ENCODE measurements around the gene LDLRAD4. TPM values are rescaled to one million over a fixed set of nuclear protein-coding genes. Genes with fewer than 3 reads are reported as not detected.

LDLRAD4 gene
- total and polyA plus RNA-seq, 2 experiments from 2014 or later, result 0.73 to 1.9 TPM

DNA sequence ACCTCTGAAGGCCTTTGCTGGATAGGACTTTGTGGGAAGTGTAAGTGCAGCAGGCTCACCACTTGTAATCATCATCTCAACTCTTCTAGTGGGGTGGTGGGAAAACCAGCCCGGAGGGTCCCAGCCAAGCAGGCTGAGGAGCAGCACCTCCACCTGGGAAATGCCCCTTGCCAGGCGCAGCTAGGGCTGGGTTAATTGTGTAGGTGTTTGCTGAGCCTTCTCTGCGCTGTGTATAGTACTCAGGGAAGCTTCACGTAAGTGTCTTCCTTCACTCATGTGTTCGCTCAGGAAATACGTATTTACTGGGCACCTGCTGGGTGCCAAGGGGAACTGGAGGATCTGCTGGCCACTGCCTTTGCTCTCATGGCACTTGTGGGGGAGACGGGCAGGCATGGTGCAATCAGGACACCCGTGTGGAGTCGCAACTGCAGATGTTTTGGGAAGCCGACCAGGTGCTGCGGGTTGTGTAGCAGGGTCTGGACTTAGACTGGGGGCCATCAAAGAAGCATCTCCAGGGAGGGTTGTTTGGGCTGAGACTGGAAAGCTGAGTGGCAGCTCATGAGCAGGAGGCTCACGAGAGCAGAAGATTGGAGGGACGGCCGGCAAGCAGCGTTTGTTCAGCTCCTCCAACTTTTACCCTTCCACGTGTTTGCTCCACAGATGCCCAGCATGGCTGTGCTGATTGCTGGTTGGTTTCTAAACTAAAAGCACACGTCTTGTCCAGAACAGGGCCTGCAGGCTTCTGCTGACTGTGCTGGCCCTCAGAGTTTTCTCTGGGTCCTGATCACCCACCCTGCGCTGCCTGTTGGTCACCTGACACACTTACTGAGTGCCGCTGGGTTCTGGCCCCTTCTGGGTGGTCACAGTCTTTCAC lies 164.6 kb downstream of the LDLRAD4 start:
- no peak overlapping the region for H3K4me3 Mint-ChIP-seq
- H3K4me2 ChIP-seq, result no peak overlapping the region
- no peaks in the 10 kb centered on the region for H3K4me1 ChIP-seq (ENCODE audit: insufficient read depth)
- H3K9me2 ChIP-seq (ENCODE audit: insufficient read depth), result no peaks in the 10 kb centered on the region
- H3K27me3 ChIP-seq (ENCODE audit: insufficient read depth), result no peaks in the 10 kb centered on the region
- no peak for DNase-seq (ENCODE audit: low spot score)
- no peak overlapping the region for H3K4me3 ChIP-seq
- H3K36me3 Mint-ChIP-seq (ENCODE audit: low read depth), result no peaks in the 10 kb centered on the region
- no peaks in the 10 kb centered on the region for H3K36me3 ChIP-seq (ENCODE audit: insufficient read depth)
- H3K27ac Mint-ChIP-seq, result peak overlapping the region; percentile 43; the same call in 1 of the 2 replicates
- no peaks in the 10 kb centered on the region for H3K79me2 ChIP-seq (replicated peaks; ENCODE audit: insufficient read depth)
- no peaks in the 10 kb centered on the region for H3F3A ChIP-seq (replicated peaks; ENCODE audit: low read depth)
- no peak overlapping the region for H2AFZ ChIP-seq
- H3K9me3 Mint-ChIP-seq, result no peaks in the 10 kb centered on the region
- no peak overlapping the region for H3K27ac ChIP-seq (ENCODE audit: low read depth)
- H4K20me1 ChIP-seq (replicated peaks; ENCODE audit: insufficient read depth), result no peaks in the 10 kb centered on the region
- H3K27me3 Mint-ChIP-seq (ENCODE audit: insufficient read depth, low read depth, poor library complexity), result peaks cover 5% of the 10 kb centered on the region
- H3K4me1 Mint-ChIP-seq, result peaks cover 3% of the 10 kb centered on the region; the same call in 1 of the 3 replicates
- TF ChIP-seq, protein P1, sequence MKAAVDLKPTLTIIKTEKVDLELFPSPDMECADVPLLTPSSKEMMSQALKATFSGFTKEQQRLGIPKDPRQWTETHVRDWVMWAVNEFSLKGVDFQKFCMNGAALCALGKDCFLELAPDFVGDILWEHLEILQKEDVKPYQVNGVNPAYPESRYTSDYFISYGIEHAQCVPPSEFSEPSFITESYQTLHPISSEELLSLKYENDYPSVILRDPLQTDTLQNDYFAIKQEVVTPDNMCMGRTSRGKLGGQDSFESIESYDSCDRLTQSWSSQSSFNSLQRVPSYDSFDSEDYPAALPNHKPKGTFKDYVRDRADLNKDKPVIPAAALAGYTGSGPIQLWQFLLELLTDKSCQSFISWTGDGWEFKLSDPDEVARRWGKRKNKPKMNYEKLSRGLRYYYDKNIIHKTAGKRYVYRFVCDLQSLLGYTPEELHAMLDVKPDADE (IDR thresholded peaks at IDR 0.05), result no peak
- ATAC-seq, result no peak

DNA sequence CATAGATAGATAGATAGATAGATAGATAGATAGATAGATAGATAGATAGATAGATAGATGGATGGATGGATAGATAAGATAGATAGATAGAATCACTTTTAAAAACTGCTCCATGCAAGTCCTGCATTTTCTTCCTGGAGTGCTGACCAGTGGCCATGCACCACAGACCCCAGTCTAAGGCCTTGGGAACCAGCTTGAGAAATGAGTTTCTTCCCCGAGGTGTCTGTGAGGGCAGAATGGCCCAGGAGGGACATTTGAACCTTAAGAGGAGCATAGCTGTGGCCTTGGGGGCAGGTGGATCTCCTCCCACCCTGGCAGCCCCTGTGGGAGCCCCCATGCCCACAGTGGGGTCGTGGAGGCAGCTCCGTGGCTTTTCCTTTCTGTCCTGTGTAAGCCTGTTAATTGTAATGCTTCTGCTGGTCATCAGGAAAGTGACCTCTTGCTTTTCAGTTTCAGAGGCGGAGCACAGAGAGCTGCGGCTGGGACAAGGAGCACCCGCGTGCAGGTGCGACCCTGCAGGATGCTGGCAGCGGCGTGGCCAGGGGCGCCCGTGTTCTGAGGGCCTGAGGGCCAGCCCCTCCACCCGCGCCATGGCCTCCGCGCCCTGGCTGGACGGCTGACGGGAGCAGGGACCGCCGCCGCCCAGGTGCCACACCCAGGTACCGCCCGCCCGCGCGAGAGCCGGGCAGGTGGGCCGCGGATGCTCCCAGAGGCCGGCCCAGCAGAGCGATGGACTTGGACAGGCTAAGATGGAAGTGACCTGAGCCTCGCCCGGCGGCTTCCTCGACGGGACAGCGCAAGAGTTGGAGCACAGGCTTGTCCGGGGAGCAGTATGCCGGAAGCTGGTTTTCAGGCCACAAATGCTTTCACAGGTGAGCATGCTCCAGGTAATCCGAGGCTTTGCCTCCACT lies 168.6 kb downstream of the LDLRAD4 start:
- H3K27me3 Mint-ChIP-seq (ENCODE audit: insufficient read depth, low read depth, poor library complexity), result peaks cover 5% of the 10 kb centered on the region
- no peaks in the 10 kb centered on the region for H3K4me1 ChIP-seq (ENCODE audit: insufficient read depth)
- H3K4me3 ChIP-seq, result no peak overlapping the region
- no peaks in the 10 kb centered on the region for H3K36me3 ChIP-seq (ENCODE audit: insufficient read depth)
- DNase-seq (ENCODE audit: low spot score) (no peak), ATAC-seq (no peak)
- TF ChIP-seq, protein P2, sequence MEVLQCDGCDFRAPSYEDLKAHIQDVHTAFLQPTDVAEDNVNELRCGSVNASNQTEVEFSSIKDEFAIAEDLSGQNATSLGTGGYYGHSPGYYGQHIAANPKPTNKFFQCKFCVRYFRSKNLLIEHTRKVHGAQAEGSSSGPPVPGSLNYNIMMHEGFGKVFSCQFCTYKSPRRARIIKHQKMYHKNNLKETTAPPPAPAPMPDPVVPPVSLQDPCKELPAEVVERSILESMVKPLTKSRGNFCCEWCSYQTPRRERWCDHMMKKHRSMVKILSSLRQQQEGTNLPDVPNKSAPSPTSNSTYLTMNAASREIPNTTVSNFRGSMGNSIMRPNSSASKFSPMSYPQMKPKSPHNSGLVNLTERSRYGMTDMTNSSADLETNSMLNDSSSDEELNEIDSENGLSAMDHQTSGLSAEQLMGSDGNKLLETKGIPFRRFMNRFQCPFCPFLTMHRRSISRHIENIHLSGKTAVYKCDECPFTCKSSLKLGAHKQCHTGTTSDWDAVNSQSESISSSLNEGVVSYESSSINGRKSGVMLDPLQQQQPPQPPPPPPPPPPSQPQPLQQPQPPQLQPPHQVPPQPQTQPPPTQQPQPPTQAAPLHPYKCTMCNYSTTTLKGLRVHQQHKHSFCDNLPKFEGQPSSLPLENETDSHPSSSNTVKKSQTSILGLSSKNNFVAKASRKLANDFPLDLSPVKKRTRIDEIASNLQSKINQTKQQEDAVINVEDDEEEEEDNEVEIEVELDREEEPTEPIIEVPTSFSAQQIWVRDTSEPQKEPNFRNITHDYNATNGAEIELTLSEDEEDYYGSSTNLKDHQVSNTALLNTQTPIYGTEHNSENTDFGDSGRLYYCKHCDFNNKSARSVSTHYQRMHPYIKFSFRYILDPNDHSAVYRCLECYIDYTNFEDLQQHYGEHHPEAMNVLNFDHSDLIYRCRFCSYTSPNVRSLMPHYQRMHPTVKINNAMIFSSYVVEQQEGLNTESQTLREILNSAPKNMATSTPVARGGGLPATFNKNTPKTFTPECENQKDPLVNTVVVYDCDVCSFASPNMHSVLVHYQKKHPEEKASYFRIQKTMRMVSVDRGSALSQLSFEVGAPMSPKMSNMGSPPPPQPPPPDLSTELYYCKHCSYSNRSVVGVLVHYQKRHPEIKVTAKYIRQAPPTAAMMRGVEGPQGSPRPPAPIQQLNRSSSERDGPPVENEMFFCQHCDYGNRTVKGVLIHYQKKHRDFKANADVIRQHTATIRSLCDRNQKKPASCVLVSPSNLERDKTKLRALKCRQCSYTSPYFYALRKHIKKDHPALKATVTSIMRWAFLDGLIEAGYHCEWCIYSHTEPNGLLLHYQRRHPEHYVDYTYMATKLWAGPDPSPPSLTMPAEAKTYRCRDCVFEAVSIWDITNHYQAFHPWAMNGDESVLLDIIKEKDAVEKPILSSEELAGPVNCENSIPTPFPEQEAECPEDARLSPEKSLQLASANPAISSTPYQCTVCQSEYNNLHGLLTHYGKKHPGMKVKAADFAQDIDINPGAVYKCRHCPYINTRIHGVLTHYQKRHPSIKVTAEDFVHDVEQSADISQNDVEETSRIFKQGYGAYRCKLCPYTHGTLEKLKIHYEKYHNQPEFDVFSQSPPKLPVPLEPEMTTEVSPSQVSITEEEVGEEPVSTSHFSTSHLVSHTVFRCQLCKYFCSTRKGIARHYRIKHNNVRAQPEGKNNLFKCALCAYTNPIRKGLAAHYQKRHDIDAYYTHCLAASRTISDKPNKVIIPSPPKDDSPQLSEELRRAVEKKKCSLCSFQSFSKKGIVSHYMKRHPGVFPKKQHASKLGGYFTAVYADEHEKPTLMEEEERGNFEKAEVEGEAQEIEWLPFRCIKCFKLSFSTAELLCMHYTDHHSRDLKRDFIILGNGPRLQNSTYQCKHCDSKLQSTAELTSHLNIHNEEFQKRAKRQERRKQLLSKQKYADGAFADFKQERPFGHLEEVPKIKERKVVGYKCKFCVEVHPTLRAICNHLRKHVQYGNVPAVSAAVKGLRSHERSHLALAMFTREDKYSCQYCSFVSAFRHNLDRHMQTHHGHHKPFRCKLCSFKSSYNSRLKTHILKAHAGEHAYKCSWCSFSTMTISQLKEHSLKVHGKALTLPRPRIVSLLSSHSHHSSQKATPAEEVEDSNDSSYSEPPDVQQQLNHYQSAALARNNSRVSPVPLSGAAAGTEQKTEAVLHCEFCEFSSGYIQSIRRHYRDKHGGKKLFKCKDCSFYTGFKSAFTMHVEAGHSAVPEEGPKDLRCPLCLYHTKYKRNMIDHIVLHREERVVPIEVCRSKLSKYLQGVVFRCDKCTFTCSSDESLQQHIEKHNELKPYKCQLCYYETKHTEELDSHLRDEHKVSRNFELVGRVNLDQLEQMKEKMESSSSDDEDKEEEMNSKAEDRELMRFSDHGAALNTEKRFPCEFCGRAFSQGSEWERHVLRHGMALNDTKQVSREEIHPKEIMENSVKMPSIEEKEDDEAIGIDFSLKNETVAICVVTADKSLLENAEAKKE (CRISPR knock-in tag; IDR thresholded peaks at IDR 0.05), result no peak
- no peak for TF ChIP-seq ZNF331 (CRISPR knock-in tag; IDR thresholded peaks at IDR 0.05; ENCODE audit: low read depth)
- no peak for TF ChIP-seq EZH2phosphoT487 (IDR thresholded peaks at IDR 0.05; ENCODE audit: unreplicated experiment)
- TF ChIP-seq POLR2AphosphoS5 (IDR thresholded peaks at IDR 0.05; ENCODE audit: low read depth), result no peak
- TF ChIP-seq, protein P1 (IDR thresholded peaks at IDR 0.05), result no peak
- no peak for TF ChIP-seq ZNF114 (CRISPR knock-in tag; IDR thresholded peaks at IDR 0.05)
- TF ChIP-seq STAT1 (IDR thresholded peaks at IDR 0.05; ENCODE audit: unreplicated experiment), result no peak
- H3K79me2 ChIP-seq (replicated peaks; ENCODE audit: insufficient read depth), result no peaks in the 10 kb centered on the region
- H3K36me3 Mint-ChIP-seq (ENCODE audit: low read depth), result no peaks in the 10 kb centered on the region
- H3K27ac ChIP-seq (ENCODE audit: low read depth), result no peak overlapping the region
- H3K9me2 ChIP-seq (ENCODE audit: insufficient read depth), result no peaks in the 10 kb centered on the region
- no peaks in the 10 kb centered on the region for H3F3A ChIP-seq (replicated peaks; ENCODE audit: low read depth)
- no peaks in the 10 kb centered on the region for H3K4me1 Mint-ChIP-seq
- no peak overlapping the region for H3K4me2 ChIP-seq
- H3K9me3 Mint-ChIP-seq, result no peaks in the 10 kb centered on the region
- no peaks in the 10 kb centered on the region for H3K27me3 ChIP-seq (ENCODE audit: insufficient read depth)
- no peak overlapping the region for H3K27ac Mint-ChIP-seq
- no peak overlapping the region for H3K4me3 Mint-ChIP-seq
- no peak overlapping the region for H2AFZ ChIP-seq
- no peaks in the 10 kb centered on the region for H4K20me1 ChIP-seq (replicated peaks; ENCODE audit: insufficient read depth)

Measured in GM23338 (cell line).